Ectodermal cell (in vitro differentiated cells): ENCODE data around the gene PPP1R36.
"Not testable (repeated sequence)": the region's sequence is repeated elsewhere in the genome, so short reads cannot be mapped to it uniquely, and the experiment has no call there.

Source experiments
- H3K27ac ChIP-seq: 2 replicates; pipeline ENCODE4 v1.7.0; 2013; ENCODE audit warnings: mild to moderate bottlenecking, low read depth, low read length; ENCODE audit not compliant: insufficient read depth, poor library complexity, severe bottlenecking
- H3K27me3 ChIP-seq: 2 replicates; pipeline ENCODE4 v1.7.0; 2013; ENCODE audit warnings: mild to moderate bottlenecking, low read length; ENCODE audit not compliant: insufficient read depth, control insufficient read depth, poor library complexity, severe bottlenecking
- H3K36me3 ChIP-seq: one replicate; pipeline ENCODE4 v1.7.0; 2013; ENCODE audit warnings: low read length; ENCODE audit not compliant: control insufficient read depth, insufficient read depth
- H3K4me1 ChIP-seq: one replicate; pipeline ENCODE4 v1.7.0; 2013; ENCODE audit warnings: low read length; ENCODE audit not compliant: control insufficient read depth, insufficient read depth
- H3K4me3 ChIP-seq: 2 replicates; pipeline ENCODE4 v1.7.0; 2013; ENCODE audit warnings: low read depth, low read length, control low read depth; ENCODE audit not compliant: insufficient read depth
- H3K9me3 ChIP-seq: 2 replicates; pipeline ENCODE4 v1.7.0; 2013; ENCODE audit warnings: mild to moderate bottlenecking, low read length, moderate library complexity; ENCODE audit not compliant: control insufficient read depth
- WGBS, 2 experiments: methylation state at CpG; one replicate each; pipeline ENCODE4 v1.1.7; 2013; ENCODE audit warnings: missing lambda C conversion rate in 2 of 2; 5-methylcytosine and 5-hydroxymethylcytosine counted together

Gene PPP1R36

GRCh38 chr14:64630778-64631177, 81.0 kb downstream of the PPP1R36 start:
- H3K4me1 ChIP-seq, result no peaks in the 10 kb centered on the region
- no peaks in the 10 kb centered on the region for H3K9me3 ChIP-seq
- no peak overlapping the region for H3K4me3 ChIP-seq
- no peak overlapping the region for H3K27ac ChIP-seq
- H3K36me3 ChIP-seq, result no peaks in the 10 kb centered on the region
- H3K27me3 ChIP-seq, result no peaks in the 10 kb centered on the region
- WGBS, 2 experiments, result 91 to 100% methylated on average over 1 of the region's 1 CpG

GRCh38 chr14:64631222-64631621, 81.5 kb downstream of the PPP1R36 start:
- not testable (repeated sequence) for H3K36me3 ChIP-seq, H3K27me3 ChIP-seq, H3K9me3 ChIP-seq, H3K27ac ChIP-seq, H3K4me3 ChIP-seq, H3K4me1 ChIP-seq
- 94 to 98% methylated on average over 3 of the region's 3 CpGs for WGBS, 2 experiments

GRCh38 chr14:64632056-64632455, 82.3 kb downstream of the PPP1R36 start:
- Histone ChIP-seq H3K4me3 (no peak overlapping the region), H3K27me3 (no peaks in the 10 kb centered on the region), H3K4me1 (no peaks in the 10 kb centered on the region), H3K9me3 (no peaks in the 10 kb centered on the region), H3K27ac (no peak overlapping the region), H3K36me3 (no peaks in the 10 kb centered on the region)
- 92 to 98% methylated on average over 5 of the region's 5 CpGs for WGBS, 2 experiments

DNA sequence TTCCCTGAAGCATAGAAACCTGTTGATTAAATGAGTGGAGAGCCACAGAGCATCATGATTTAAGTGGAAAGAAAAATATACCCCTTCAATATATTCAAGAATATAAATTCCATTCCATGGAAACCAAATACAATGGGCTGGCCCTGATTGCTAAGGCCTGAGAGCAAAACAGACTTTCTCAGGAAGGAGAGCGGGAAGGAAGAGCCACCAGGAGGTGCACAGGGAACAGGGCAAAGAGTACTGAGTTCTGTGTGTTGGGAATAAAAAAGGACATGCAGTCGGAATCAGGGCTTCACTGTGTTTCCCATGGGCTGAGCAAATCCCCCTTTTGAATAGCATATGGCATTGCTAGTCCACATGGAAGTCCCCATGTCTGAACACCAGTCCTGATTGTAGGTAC, 84.8 kb downstream of the PPP1R36 start:
- WGBS, 2 experiments, result 78 to 83% methylated on average over 2 of the region's 2 CpGs
- Histone ChIP-seq H3K36me3 (no peaks in the 10 kb centered on the region), H3K9me3 (no peaks in the 10 kb centered on the region), H3K4me1 (peaks cover 7% of the 10 kb centered on the region), H3K27me3 (no peaks in the 10 kb centered on the region), H3K4me3 (no peak overlapping the region), H3K27ac (no peak overlapping the region)

- no peak overlapping the region for H3K27ac ChIP-seq
- H3K36me3 ChIP-seq, result no peaks in the 10 kb centered on the region
- no peaks in the 10 kb centered on the region for H3K27me3 ChIP-seq
- H3K9me3 ChIP-seq, result no peaks in the 10 kb centered on the region
- H3K4me3 ChIP-seq, result no peak overlapping the region
- 41 to 47% methylated on average over 17 to 19 of the region's 19 CpGs for WGBS, 2 experiments
- H3K4me1 ChIP-seq, result peaks cover 13% of the 10 kb centered on the region
Observed at GRCh38 chr14:64636208-64636979, 86.6 kb downstream of the PPP1R36 start.

DNA sequence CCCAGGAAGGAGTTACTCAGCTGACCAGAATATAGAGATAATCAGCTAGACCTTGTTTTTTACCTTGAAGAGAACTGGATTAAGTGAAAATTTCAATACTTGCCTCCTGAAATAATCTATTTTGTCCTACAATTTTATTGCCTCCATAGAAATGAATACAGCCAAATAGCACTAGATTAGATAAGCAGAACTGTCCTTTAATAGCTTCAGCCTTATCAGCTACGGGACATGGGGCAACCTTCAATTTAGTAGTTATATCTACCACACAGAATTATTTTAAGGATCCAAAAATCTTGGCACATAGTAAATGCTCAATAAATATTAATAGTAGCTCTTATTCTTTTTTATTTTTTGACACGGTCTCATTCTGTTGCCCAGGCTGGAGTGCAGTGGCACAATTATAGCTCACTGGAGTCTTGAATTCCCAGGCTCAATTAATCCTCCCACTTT, 87.2 kb downstream of the PPP1R36 start:
- no peak overlapping the region for H3K4me3 ChIP-seq
- no peak overlapping the region for H3K27ac ChIP-seq
- peaks cover 13% of the 10 kb centered on the region for H3K4me1 ChIP-seq
- 85 to 91% methylated on average over 2 of the region's 2 CpGs for WGBS, 2 experiments
- H3K36me3 ChIP-seq, result no peaks in the 10 kb centered on the region
- H3K27me3 ChIP-seq, result no peaks in the 10 kb centered on the region
- no peaks in the 10 kb centered on the region for H3K9me3 ChIP-seq

GRCh38 chr14:64637735-64638473, 88.1 kb downstream of the PPP1R36 start:
- Histone ChIP-seq H3K4me3 (no peak overlapping the region), H3K36me3 (no peaks in the 10 kb centered on the region), H3K27me3 (no peaks in the 10 kb centered on the region), H3K9me3 (no peaks in the 10 kb centered on the region), H3K27ac (no peak overlapping the region), H3K4me1 (peaks cover 13% of the 10 kb centered on the region)
- WGBS, 2 experiments, result 89 to 91% methylated on average over 8 to 9 of the region's 9 CpGs

- Histone ChIP-seq H3K4me1 (peaks cover 13% of the 10 kb centered on the region), H3K9me3 (no peaks in the 10 kb centered on the region), H3K27me3 (no peaks in the 10 kb centered on the region), H3K4me3 (no peak overlapping the region), H3K36me3 (no peaks in the 10 kb centered on the region), H3K27ac (no peak overlapping the region)
- WGBS, 2 experiments, result 80 to 91% methylated on average over 1 of the region's 2 CpGs
Observed at GRCh38 chr14:64638625-64639024, 88.9 kb downstream of the PPP1R36 start.
